Measurements from ENCODE around the gene RND2.
"Not testable (repeated sequence)": the region's sequence is repeated elsewhere in the genome, so short reads cannot be mapped to it uniquely, and the experiment has no call there.

The RND2 gene

DNA sequence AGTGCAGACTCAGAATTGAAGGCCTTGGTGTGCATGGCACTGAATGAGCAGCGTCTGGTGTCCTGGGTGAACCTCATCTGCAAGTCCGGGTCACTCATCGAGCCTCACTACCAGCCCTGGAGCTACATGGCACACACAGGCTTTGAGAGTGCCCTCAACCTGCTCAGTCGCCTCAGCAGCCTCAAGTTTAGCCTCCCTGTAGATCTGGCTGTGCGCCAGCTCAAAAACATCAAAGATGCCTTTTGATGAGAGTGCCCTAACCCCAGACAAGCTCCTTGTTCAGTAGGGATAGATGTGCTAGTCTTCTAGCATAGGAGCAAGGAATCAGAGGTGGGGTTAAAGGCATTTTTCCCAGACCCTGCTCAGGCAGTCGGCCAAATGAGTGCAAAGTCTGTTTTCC, 33.6 kb upstream of the RND2 start:
- Histone ChIP-seq H3K9me3 (ENCODE audit: control insufficient read depth, insufficient read depth, low read length) (no peaks in the 10 kb centered on the region), H3K4me1 (ENCODE audit: control insufficient read depth, insufficient read depth, low read length) (no peaks in the 10 kb centered on the region), H3K9ac (ENCODE audit: low read depth, low read length) (no peak overlapping the region), H3K4me3 (ENCODE audit: low read depth, low read length) (no peak overlapping the region), H3K36me3 (ENCODE audit: control insufficient read depth, insufficient read depth, low read length) (peaks cover 30% of the 10 kb centered on the region), H3K27me3 (ENCODE audit: control insufficient read depth, insufficient read depth, low read length) (no peaks in the 10 kb centered on the region)

DNA sequence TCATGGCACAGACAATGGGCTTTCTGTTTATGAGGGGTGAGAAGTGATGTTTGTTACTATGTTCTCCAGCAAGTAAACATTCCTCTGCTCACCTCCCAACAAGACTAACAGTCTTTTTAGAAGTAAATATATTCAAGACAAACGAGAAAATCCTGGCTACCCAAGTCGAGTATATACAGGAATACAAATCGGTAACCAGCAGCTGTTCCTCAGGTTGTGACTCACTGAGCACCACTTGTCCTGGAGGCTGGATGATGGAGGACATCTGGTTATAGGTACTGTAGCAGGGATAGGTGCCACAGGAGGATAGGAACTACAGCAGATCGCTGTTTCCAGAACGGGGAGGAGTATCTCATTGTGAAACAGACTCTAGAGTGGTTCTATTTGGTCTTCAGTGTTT, 32.2 kb upstream of the RND2 start:
- Histone ChIP-seq H3K9ac (ENCODE audit: low read depth, low read length) (no peak overlapping the region), H3K9me3 (ENCODE audit: control insufficient read depth, insufficient read depth, low read length) (no peaks in the 10 kb centered on the region), H3K27me3 (ENCODE audit: control insufficient read depth, insufficient read depth, low read length) (no peaks in the 10 kb centered on the region), H3K4me3 (ENCODE audit: low read depth, low read length) (no peak overlapping the region), H3K36me3 (ENCODE audit: control insufficient read depth, insufficient read depth, low read length) (peaks cover 30% of the 10 kb centered on the region), H3K4me1 (ENCODE audit: control insufficient read depth, insufficient read depth, low read length) (peaks cover 6% of the 10 kb centered on the region)

DNA sequence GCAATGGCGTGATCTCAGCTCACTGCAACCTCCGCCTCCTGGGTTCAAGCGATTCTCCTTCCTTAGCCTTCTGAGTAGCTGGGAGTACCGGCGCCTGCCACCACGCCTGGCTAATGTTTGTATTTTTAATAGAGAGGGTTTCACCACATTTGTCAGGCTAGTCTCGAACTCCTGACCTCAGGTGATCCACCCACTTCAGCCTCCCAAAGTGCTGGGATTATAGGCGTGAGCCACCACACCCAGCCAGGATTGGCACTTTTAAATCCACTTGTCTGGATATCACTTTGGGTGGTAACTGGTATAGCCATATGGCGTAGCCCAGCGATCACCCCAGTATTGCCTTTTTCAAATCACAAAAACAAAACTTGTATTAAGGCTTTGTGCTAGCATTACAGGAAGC, 31.1 kb upstream of the RND2 start:
- H3K4me3 ChIP-seq (ENCODE audit: low read depth, low read length), result not testable (repeated sequence)
- peaks cover 28% of the 10 kb centered on the region for H3K36me3 ChIP-seq (ENCODE audit: control insufficient read depth, insufficient read depth, low read length)

DNA sequence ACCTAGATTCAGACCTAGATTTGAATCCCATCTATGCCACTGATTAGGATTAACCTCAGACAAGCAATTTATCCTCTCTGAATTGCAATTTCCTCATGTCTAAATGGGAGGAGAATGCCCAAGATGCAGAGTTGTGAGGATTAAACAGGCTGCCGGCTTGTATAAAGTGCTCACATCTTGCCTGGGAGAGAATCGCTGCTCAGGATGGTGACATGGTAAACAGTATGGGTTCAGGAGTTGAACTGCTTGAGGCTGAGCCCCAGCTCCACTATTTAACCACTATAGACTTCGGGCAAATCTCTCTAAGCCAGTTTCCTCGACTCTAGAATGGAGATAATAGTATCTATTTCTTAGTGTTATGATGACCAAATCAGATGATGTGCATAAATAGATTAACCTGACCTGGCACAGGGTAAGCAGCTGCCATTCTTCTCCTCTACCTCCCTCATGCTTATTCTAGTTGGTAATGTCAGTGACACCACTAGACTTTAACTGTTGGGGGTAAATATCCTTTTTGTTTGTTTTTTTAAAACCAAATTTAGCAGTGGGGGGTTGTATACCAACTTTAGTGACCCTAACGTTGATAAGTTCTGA, 27.5 kb upstream of the RND2 start:
- H3K27me3 ChIP-seq (ENCODE audit: control insufficient read depth, insufficient read depth, low read length), result no peaks in the 10 kb centered on the region
- peaks cover 10% of the 10 kb centered on the region for H3K4me1 ChIP-seq (ENCODE audit: control insufficient read depth, insufficient read depth, low read length)
- peak overlapping the region; percentile 97 for H3K4me3 ChIP-seq (ENCODE audit: low read depth, low read length)
- peak overlapping the region; percentile 27 for H3K9ac ChIP-seq (ENCODE audit: low read depth, low read length)
- no peaks in the 10 kb centered on the region for H3K9me3 ChIP-seq (ENCODE audit: control insufficient read depth, insufficient read depth, low read length)
- peaks cover 35% of the 10 kb centered on the region for H3K36me3 ChIP-seq (ENCODE audit: control insufficient read depth, insufficient read depth, low read length)

More for the DNA sequence above, 31.1 kb upstream of the RND2 start:
- H3K27me3 ChIP-seq (ENCODE audit: control insufficient read depth, insufficient read depth, low read length); H3K9ac ChIP-seq (ENCODE audit: low read depth, low read length); H3K4me1 ChIP-seq (ENCODE audit: control insufficient read depth, insufficient read depth, low read length); H3K9me3 ChIP-seq (ENCODE audit: control insufficient read depth, insufficient read depth, low read length): not testable (repeated sequence)

DNA sequence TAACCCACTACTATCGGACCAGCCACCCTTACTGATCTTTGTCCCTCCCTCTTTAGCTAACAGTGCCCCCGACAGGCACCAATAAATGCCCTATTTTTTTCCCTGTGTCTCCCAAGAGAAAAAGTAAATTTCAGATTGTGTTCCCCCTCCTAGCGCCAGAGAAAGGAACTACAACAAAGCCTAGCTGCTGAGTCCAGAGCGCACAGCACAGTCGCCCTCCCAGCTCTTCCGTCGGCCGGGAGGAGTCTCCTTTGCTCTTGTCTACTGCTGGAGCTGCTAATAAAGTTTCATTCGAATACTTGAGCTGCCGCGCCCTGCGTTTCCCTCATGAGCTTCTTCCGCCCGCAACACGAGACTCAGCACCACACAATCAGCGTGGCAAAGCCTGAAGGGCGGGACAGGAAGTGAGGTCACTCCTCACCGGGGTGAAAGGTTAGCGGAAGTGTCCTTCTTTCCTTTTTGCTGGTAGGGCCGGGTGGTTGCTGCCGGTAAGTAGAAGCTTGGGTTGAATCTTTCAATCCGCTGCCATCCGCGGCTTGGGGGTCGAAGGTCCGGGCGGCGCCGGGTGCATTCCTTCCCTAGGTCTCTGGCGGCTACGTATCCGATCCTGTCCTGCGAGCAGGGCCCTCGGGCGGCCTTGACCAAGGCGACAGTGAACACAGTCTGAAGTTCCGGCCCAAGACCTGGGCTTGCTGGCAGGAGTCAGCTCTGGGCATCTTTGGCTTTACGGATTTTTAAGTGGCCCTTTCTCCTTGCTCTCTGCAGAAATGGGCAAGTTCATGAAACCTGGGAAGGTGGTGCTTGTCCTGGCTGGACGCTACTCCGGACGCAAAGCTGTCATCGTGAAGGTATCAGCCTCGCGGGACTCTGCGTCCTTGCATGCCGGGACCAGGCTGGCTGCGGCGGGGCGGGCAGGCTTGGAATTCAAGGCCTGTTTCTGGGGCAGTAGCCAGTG, 26.8 kb upstream of the RND2 start, which contains the start of gene RPL27:
Gene RPL27, plus strand, starts transcription at position 436 of the 955 bp plus-strand sequence. Its CDS starts 332 bp downstream, at position 768.
- H3K4me3 ChIP-seq (ENCODE audit: low read depth, low read length), result peak within 1 kb of the TSS; percentile 97
- H3K27me3 ChIP-seq (ENCODE audit: control insufficient read depth, insufficient read depth, low read length), result no peaks in the 10 kb centered on the region
- peaks cover 38% of the 10 kb centered on the region for H3K36me3 ChIP-seq (ENCODE audit: control insufficient read depth, insufficient read depth, low read length)
- H3K4me1 ChIP-seq (ENCODE audit: control insufficient read depth, insufficient read depth, low read length), result peaks cover 10% of the 10 kb centered on the region
- H3K9me3 ChIP-seq (ENCODE audit: control insufficient read depth, insufficient read depth, low read length), result no peaks in the 10 kb centered on the region
- H3K9ac ChIP-seq (ENCODE audit: low read depth, low read length), result peak within 1 kb of the TSS; percentile 100

DNA sequence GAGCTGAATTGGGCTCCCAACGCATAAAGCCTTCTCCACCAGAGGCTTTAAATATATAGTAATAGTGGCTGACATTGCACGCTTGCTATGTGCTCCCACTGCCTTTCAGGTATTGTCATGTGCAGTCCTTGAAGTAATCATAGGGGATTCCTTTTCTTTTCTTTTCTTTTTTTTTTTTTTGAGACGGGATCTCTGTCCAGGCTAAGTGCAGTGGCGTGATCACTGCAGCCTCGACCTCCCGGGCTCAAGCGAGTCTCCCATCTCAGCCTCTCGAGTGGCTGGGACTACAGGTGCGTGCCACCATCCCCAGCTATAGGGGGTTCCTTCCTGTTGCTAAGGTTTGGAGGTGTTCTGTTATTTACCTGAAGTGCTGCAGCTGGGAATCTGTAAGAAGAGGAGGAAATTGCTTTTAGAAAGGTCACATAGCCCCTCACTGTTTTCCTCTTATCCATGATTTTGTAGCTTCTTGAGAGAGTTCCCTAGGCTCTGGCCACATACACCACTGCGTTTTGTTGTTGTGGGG, 26.0 kb upstream of the RND2 start:
- Histone ChIP-seq H3K9me3 (ENCODE audit: control insufficient read depth, insufficient read depth, low read length) (no peaks in the 10 kb centered on the region), H3K36me3 (ENCODE audit: control insufficient read depth, insufficient read depth, low read length) (peaks cover 44% of the 10 kb centered on the region), H3K27me3 (ENCODE audit: control insufficient read depth, insufficient read depth, low read length) (no peaks in the 10 kb centered on the region), H3K4me3 (ENCODE audit: low read depth, low read length) (peak overlapping the region; percentile 97), H3K4me1 (ENCODE audit: control insufficient read depth, insufficient read depth, low read length) (peaks cover 10% of the 10 kb centered on the region), H3K9ac (ENCODE audit: low read depth, low read length) (peak overlapping the region; percentile 100)

DNA sequence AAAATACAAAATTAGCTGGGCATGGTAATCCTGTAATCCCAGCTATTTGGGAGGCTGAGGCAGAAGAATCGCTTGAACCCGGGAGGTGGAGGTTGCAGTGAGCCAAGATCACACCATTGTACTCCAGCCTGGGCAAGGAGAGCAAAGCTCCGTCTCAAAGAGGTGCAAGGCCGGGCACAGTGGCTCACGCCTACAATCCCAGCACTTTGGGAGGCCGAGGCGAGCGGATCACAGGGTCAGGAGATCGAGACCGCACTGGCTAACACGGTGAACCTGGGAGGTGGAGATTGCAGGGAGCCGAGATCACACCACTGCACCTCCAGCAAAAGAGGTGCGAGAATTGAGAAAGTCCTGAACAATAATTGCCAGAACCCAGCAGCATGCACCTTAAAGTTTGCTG, 24.1 kb upstream of the RND2 start:
- not testable (repeated sequence) for H3K4me3 ChIP-seq (ENCODE audit: low read depth, low read length); H3K9ac ChIP-seq (ENCODE audit: low read depth, low read length); H3K27me3 ChIP-seq (ENCODE audit: control insufficient read depth, insufficient read depth, low read length); H3K9me3 ChIP-seq (ENCODE audit: control insufficient read depth, insufficient read depth, low read length)
- Histone ChIP-seq H3K4me1 (ENCODE audit: control insufficient read depth, insufficient read depth, low read length) (peaks cover 10% of the 10 kb centered on the region), H3K36me3 (ENCODE audit: control insufficient read depth, insufficient read depth, low read length) (peaks cover 44% of the 10 kb centered on the region)

DNA sequence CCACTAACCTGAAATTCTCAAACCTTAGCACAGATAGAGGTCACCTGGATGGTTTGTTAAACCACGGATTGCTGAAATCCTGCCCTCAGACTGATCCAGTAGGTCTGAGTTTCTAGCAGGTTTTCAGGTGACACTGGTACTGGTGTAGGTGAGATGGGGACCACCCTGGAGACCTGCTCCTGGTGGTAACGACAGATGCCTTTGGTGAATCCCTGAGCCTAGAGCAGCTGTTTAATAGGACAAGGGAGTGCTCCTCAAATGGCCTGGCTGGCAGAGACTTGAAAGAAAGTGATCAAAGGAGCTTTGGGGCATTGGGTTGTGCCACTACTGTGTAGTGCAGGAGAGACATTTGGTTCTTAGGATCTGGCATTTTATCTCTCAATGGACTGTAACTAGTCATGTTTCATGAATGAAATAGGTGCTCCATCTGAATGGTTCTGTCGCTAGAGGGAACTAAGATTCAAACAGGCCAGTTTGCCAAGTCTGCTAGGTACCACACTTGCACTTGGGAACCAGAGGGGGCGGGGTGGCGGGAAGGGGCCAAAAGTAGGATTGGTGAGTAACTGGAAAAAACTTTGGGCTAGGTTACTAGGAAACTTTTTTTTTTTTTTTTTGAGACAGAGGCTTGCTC, 21.4 kb upstream of the RND2 start:
- no peaks in the 10 kb centered on the region for H3K27me3 ChIP-seq (ENCODE audit: control insufficient read depth, insufficient read depth, low read length)
- H3K9ac ChIP-seq (ENCODE audit: low read depth, low read length), result no peak overlapping the region
- peaks cover 9% of the 10 kb centered on the region for H3K4me1 ChIP-seq (ENCODE audit: control insufficient read depth, insufficient read depth, low read length)
- no peaks in the 10 kb centered on the region for H3K9me3 ChIP-seq (ENCODE audit: control insufficient read depth, insufficient read depth, low read length)
- peaks cover 44% of the 10 kb centered on the region for H3K36me3 ChIP-seq (ENCODE audit: control insufficient read depth, insufficient read depth, low read length)
- H3K4me3 ChIP-seq (ENCODE audit: low read depth, low read length), result no peak overlapping the region

DNA sequence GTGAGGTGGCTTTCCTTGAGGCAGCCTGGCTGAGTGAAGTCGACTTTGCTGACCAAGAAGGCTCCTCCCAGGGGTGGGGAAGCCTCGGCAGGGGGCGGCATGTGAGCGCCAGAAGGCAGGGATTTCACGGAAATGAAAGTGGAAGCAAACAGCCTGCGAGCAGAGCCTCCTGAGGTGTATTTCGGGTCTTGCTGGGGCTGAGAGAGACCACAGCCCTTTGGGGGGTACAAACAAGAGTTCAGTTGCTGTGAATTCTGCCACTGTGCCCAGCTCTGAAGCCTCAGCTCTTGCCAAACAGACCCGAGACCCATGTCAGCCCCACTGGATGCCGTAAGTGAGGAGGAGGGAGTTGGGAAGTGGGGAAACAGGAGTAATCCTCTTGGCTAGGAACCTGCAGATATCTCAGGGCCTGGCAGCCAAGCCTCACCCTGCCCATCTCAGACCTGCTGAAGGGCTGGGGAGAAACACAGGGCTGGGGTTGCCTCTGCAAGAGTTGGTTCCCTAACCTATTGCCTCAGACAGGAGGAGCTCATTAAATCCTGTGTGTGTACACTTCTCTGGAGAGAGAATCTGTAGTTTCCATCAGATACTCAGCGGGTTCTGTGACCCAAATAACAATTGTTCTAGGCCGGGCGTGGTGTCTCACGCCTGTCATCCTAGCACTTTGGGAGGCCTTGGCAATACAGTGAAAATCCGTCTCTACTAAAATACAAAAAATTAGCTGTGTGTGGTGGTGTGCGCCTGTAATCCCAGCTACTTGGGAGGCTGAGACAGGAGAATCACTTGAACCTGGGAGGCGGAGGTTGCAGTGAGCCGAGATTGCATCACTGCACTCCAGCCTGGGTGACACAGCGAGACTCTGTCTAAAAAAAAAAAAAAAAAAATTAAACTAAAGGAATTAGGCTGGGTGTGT, 18.1 kb upstream of the RND2 start, which contains the start of gene IFI35:
Gene IFI35, plus strand, starts transcription at position 146 of the 913 bp plus-strand sequence. Its CDS starts 164 bp downstream, at position 310.
- H3K4me3 ChIP-seq (ENCODE audit: low read depth, low read length), result peak within 1 kb of the TSS; percentile 68
- H3K36me3 ChIP-seq (ENCODE audit: control insufficient read depth, insufficient read depth, low read length), result peaks cover 18% of the 10 kb centered on the region
- peak within 1 kb of the TSS; percentile 96 for H3K9ac ChIP-seq (ENCODE audit: low read depth, low read length)
- H3K4me1 ChIP-seq (ENCODE audit: control insufficient read depth, insufficient read depth, low read length), result peaks cover 4% of the 10 kb centered on the region
- no peaks in the 10 kb centered on the region for H3K9me3 ChIP-seq (ENCODE audit: control insufficient read depth, insufficient read depth, low read length)
- H3K27me3 ChIP-seq (ENCODE audit: control insufficient read depth, insufficient read depth, low read length), result no peaks in the 10 kb centered on the region

DNA sequence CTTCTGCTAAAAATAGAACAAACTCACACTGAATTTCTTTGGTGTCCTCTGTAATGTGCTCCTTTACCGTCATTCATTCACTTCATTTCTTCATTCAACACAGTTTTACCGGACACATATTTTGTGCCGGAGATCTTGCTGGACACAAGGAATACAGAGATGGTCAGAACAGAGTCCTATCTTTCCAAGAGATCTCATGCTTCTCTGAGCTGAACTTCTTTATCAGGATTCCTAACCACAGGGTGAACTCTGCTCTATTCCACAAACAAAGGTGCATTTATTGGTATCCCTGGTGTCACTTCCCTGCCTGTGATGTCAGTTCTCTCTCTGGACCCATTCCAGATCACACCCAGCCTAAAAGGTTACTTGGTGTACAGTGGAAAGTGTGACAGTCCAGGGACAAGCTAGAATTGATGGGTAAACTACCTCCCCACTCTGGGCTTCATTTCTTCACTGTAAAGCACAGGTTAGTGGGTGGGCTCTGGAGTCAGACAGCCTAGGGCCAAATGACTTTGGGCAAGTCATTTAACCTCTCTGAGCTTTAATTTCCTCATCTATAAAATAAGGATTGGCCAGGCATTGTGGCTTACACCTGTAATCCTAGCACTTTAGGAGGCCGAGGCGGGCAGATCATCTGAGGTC, 14.2 kb upstream of the RND2 start:
- no peaks in the 10 kb centered on the region for H3K9me3 ChIP-seq (ENCODE audit: control insufficient read depth, insufficient read depth, low read length)
- no peaks in the 10 kb centered on the region for H3K27me3 ChIP-seq (ENCODE audit: control insufficient read depth, insufficient read depth, low read length)
- H3K9ac ChIP-seq (ENCODE audit: low read depth, low read length), result no peak overlapping the region
- H3K36me3 ChIP-seq (ENCODE audit: control insufficient read depth, insufficient read depth, low read length), result peaks cover 10% of the 10 kb centered on the region
- peaks cover 4% of the 10 kb centered on the region for H3K4me1 ChIP-seq (ENCODE audit: control insufficient read depth, insufficient read depth, low read length)
- H3K4me3 ChIP-seq (ENCODE audit: low read depth, low read length), result no peak overlapping the region
